Measurements from ENCODE around the gene GFM1.

GFM1 gene

DNA sequence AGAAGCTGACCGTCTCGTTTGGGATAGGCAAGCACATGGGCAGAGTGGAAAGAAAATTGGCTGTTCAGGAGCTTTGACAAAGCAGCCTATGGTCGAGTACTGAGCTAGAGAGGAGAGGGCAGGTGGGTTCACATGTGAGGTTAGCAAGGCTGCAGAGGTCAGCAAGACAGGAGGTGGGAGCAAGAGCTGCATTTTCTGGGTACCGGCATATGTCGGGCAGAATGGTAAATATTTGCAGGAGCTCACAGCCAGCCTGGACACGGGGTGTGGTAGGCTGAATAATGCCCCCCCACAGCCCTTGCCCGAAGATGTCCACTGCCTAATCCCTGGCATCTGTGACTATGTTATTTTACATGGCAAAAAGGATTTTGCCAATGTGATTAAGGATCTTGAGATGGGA lies 79.7 kb downstream of the GFM1 start:
- in situ Hi-C loops (cut with MboI; ENCODE audit: low sequenced_read_pairs) = no loop called here

DNA sequence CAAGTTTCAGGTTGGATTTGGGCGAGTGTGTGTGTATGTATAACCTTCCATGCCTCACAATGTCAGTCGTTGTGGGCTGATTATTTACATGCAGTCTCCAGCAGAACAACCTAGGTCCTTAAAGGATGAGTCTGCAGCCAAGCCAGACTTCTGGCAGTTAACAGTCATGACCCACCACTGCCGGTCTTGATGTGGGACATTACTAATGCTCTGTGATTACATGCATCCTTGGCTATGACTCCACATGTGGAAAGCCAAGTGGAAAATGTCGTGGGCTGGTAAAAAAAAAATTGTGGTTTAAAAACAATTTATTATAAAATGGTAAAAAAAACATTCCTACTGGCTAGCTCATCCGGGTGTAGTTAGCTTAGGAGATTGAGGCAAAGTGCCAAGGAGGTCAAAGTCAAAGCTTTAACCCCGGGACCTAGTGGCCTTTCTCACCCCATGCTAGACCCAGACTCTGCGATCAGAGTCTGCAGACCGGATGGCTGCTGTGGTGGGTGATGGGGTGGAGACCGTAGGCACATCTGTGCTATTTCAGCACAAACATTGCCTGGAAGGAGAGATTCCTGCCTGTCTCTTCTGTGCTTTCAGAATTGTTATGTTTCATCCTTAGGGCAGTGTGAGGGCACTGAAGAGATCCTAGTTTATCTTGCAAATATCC lies 81.2 kb downstream of the GFM1 start:
- in situ Hi-C loops (cut with MboI; ENCODE audit: low sequenced_read_pairs) = no loop called here

- in situ Hi-C loops (cut with MboI; ENCODE audit: low sequenced_read_pairs) = no loop called here
Measured at GRCh38 chr3:158727206-158728060, 83.1 kb downstream of the GFM1 start.

DNA sequence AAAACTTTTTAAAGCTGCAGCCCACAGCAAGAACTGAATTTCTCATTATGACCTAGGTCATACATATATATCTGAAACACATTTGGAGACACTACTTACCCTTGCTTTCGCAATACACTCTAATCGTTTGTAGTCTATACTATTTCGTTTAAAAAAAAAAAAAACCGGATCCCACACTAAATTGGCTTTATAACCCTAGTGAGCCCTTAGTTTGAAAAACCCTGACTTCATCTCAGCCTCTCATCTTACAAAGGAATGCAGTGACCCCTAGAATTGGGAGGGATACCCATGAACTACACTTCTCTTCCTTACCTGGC lies 83.7 kb downstream of the GFM1 start:
- in situ Hi-C loops (cut with MboI; ENCODE audit: low sequenced_read_pairs) = no loop called here

- in situ Hi-C loops (cut with MboI; ENCODE audit: low sequenced_read_pairs) = no loop called here
Measured at GRCh38 chr3:158728851-158729250, 84.5 kb downstream of the GFM1 start.

DNA sequence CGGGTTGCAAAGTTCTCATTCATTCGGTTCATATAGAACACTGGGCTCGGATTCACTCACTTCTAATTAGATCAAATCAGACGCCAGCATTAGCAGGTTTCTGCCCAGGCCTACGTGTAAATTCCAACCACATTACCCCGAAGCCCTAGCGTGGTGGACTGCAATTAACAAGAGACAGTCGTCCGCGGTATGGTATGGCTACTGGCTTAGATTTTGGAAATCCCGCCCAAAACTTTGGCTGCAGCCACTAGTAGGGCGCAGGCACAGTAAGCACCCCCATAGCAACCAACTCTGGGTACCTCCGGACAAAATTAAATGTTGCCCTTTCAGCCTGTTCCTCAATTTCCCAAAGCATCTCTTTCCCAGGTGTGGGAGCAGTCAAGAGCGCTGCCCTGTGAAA lies 87.2 kb downstream of the GFM1 start:
- in situ Hi-C loops (cut with MboI; ENCODE audit: low sequenced_read_pairs) = no loop called here

GRCh38 chr3:158731938-158732855 lies 87.9 kb downstream of the GFM1 start, which contains the start of gene RARRES1:
Gene RARRES1, minus strand, starts transcription at chr3:158732457. Its CDS starts 42 bp downstream, at chr3:158732415.
- in situ Hi-C loops (cut with MboI; ENCODE audit: low sequenced_read_pairs) = no loop called here

- in situ Hi-C loops (cut with MboI; ENCODE audit: low sequenced_read_pairs) = no loop called here
Measured at GRCh38 chr3:158732856-158733200, 88.5 kb downstream of the GFM1 start.

GRCh38 chr3:158733656-158734055 lies 89.3 kb downstream of the GFM1 start:
- in situ Hi-C loops (cut with MboI; ENCODE audit: low sequenced_read_pairs) = no loop called here

DNA sequence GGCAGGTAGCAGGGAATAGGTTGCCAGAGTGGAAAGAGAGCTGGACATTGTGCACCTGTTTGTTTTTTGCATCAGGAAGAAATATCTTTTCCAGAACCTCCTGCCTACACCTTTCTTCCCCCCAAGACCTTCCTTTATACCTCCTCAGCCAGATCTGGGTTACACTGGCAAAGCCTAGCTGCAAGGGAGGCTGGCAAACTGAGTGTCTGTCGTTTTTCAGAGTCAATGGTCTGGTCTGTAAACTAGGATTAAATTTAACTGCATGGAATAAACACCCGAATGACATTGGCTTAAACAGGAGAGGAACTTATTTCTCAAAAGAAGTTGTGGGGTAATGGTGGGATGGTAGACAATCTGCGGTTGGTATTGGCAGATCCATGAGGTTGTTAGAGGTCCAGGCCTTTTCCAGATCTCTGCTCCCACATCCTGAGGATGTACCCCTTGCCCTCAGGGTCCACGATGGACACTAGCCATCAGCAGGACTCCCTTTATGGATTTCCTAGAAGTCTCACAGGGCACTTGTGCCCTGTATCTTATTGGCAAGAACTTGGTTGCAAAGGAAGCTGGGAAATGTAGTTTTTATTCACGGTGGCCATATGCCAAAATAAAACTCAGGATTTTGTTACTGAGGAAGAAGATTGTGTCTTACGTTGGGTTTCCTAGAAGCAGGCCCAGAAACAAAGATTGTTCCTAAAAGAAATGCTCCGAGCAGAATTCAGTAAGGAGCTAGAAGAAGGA lies 91.1 kb downstream of the GFM1 start:
- in situ Hi-C loops (cut with MboI; ENCODE audit: low sequenced_read_pairs) = no loop called here

- in situ Hi-C loops (cut with MboI; ENCODE audit: low sequenced_read_pairs) = no loop called here
Measured at GRCh38 chr3:158737410-158737809, 93.1 kb downstream of the GFM1 start.

DNA sequence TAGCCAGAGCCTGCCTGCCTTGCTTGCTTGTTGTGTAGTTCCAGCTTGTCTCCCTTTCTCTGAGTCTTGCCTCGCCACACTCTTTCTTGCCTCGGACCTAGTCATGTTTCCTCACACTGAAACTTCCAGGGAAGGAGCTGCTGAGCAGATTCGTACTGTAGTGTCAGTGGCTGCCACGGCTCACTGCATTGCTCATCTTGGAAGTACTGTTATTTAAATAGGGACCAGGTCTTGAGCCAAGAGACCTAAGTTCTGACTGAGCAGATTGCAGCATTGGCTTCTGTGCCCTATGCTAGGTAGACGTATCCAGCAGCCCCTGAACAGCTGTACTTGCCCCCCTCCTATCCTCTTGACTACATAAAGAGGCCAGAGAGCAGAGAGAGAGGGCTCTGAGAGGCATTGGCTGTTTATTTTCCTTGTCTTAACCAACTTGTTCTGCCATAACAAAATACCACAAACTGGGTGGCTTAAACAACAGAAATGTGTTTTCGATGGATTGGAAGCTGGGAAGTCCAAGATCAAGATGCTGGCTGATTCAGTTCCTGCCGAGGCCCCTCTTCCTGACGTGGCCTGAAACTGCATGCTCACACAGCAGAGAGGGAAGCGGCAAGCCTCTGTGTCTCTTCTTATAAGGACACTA lies 93.8 kb downstream of the GFM1 start:
- in situ Hi-C loops (cut with MboI; ENCODE audit: low sequenced_read_pairs) = no loop called here

DNA sequence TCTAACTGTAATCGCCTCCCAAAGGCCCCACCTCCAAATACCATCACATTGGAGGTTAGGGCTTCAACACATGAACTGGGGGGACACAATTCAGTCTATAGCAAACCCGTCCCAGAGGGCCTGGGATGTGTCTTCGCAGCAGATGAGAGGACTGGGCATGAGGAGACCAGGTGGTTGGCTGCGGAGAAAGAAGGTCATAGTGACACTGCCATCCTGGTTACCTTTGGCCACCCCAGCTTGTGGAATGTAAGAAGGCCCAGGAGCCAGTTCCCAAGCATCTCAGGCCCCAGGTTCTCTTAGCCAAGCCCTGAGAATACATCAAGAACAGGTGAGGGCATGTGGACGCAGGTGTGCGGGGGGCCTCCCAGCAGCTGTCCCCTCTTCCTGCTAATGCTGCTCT lies 94.3 kb downstream of the GFM1 start:
- in situ Hi-C loops (cut with MboI; ENCODE audit: low sequenced_read_pairs) = no loop called here

DNA sequence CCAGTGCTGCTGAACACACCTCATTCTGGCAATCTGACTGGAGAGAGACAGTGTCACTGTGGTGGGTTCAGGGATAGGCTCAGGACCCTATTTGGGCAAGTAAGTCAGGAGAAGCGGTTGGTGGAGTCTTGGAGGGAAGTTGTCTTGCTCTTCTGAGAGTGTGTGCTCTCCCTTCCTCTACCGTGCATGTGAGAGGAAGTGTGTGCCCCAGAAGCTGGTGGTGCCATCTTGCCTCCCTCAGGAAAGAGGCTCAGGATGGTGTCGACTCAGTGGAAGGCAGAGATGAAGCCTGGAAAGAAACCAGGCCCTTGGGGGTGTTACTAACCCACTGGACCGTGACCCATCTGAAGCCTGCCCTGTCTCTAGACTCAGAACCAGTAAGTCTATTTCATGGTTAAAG lies 94.8 kb downstream of the GFM1 start:
- in situ Hi-C loops (cut with MboI; ENCODE audit: low sequenced_read_pairs) = no loop called here

GRCh38 chr3:158739661-158740060 lies 95.3 kb downstream of the GFM1 start:
- in situ Hi-C loops (cut with MboI; ENCODE audit: low sequenced_read_pairs) = no loop called here

All from HL-60/S4 treated with retinoic acid at 250 ng/mL for 4 days and 3 days (cell line).